T-helper 17 cell (primary cell): ENCODE results near the gene UBC. TPM values are rescaled to one million over a fixed set of nuclear protein-coding genes. Genes with fewer than 3 reads are reported as not detected.

Experiments used
- total RNA-seq, 4 donors: library from RNA in 2 of 4; stranded (reverse) in 2 of 4; gene quantifications; one replicate each; pipeline ENCODE4 v1.2.3 and lab custom pipeline; 2022 to 2026

The UBC gene
- total RNA-seq, 2 donors from 2014 or later: 1,335 to 1,398 TPM

Other genes with a start within 250 kb of the UBC start
- gene SCARB1, start 50.8 kb downstream of the UBC start, total RNA-seq: 1 to 10 TPM; 1.3 to 1.7 TPM
- 10 to 100 TPM; 32.0 to 41.1 TPM for gene DHX37, start 74.5 kb upstream of the UBC start, total RNA-seq
- gene BRI3BP, start 79.0 kb upstream of the UBC start, total RNA-seq: 1 to 10 TPM; 3.7 to 4.6 TPM
- gene AACS, start 150.8 kb upstream of the UBC start, total RNA-seq: 1 to 10 TPM; 7.9 to 9.4 TPM